ENCODE data around the gene SLC10A3.

DNA sequence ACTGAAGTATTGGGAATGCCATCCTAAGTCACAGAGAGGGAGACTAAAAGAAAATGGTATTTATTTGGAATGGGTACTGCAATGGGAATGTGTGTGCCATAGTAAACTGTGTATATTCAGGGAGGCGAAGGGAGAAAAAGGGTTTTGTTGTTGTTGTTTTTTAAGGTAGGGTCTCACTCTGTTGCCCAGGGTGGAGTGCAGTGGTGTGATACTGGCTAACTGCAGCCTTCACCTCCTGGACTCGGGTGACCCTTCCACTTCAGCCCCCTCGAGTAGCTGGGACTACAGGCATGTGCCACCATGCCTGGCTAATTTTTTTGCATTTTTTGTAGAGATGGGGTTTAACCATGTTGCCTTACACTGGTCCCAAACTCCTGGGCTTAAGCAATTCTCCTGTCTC is 4.3 kb upstream of the SLC10A3 start:
- TF ChIP-seq, protein P1, sequence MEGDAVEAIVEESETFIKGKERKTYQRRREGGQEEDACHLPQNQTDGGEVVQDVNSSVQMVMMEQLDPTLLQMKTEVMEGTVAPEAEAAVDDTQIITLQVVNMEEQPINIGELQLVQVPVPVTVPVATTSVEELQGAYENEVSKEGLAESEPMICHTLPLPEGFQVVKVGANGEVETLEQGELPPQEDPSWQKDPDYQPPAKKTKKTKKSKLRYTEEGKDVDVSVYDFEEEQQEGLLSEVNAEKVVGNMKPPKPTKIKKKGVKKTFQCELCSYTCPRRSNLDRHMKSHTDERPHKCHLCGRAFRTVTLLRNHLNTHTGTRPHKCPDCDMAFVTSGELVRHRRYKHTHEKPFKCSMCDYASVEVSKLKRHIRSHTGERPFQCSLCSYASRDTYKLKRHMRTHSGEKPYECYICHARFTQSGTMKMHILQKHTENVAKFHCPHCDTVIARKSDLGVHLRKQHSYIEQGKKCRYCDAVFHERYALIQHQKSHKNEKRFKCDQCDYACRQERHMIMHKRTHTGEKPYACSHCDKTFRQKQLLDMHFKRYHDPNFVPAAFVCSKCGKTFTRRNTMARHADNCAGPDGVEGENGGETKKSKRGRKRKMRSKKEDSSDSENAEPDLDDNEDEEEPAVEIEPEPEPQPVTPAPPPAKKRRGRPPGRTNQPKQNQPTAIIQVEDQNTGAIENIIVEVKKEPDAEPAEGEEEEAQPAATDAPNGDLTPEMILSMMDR (IDR thresholded peaks at IDR 0.05) = no peak
- TF ChIP-seq POLR2A (IDR thresholded peaks at IDR 0.05) (no peak), POLR2AphosphoS5 (IDR thresholded peaks at IDR 0.05) (no peak), EP300 (IDR thresholded peaks at IDR 0.05) (no peak)

Measured in upper lobe of left lung (tissue), 4 donors.